HG03280 (cell line): ENCODE results near the gene THSD4.

Experiments
- ATAC-seq: cut with Tn5 transposase; IDR thresholded peaks from one replicate; pipeline ENCODE4 v1.9.1; 2021; ENCODE audit warnings: mild to moderate bottlenecking, moderate library complexity; ENCODE audit not compliant: unreplicated experiment

Gene THSD4

DNA sequence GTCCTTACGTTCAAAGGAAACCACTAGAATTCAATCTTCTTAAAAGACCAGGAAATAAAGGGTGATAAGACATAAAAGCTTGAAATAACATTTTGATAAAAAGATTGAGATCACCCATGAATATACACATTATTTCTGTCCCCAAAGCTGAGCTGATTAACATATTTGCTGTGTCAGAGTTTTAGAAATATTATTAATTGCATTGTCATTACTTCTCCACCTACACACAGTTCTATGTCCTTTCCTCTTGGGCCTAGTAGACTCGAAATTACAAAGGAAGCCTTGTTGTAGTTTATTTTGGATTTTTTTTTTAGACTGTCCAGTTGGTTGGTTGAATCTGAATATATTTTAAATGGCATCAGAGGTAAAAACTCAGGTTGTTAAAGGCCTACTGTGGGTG is 614.0 kb downstream of the THSD4 start:
- no peak for ATAC-seq

DNA sequence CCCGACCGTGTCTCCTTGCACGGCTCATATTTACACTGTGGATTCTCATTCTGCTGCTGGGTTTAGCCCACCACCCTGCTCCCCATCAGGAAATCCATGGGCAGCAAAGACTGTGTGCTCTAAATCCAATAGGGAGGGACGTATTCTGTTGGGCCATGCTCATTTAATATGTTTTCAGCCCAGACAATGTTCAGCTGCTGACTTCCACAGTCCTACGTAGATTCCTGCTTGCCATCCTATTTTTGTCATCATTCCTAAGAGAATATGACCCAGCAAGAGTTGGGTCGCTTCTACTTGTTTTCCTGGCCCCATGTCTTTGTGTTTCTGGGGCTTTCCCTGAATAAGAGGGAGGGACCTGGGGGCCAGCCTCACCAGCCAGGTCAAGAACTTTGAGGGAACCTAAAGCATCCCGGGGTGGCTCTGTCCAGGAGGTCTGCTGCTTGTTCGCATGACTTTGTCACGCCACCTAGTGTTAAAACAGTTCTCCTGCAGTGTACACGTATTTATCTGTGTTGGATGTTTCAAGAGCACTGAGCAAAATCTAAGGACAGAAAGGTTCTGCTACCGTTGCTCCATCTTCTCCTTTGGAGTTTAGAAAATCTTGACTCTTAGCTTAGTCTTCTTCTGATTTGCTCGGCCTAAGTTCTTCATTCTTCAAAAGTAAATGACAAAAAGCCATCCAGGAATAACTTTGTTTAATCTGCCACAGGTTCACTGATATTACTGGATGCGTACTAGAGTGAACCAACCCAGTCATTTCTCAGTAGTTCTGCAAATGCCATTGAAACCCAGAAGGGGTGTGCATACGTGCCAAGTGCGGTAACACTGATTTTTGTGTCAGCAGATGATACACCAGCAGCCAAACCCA is 615.2 kb downstream of the THSD4 start:
- no peak for ATAC-seq

DNA sequence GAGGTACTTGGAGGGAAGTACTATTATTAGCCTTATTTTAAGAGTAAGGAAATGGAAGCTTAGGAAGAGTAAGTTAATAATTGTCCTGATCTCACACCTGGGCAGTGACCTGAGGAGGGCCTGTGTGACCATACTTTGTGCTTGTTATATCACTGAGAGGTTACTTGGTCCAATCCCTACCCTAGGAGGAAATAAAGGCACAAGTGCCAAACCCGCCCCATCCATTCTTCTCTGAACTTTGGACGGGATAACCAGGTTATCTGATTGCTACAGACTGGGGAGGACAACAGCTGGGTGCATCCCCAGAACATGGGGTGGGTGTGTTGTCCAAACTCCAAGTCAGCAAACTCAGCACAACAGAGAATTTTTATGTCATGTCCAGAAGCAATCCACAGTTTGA is 617.4 kb downstream of the THSD4 start:
- ATAC-seq, result no peak

DNA sequence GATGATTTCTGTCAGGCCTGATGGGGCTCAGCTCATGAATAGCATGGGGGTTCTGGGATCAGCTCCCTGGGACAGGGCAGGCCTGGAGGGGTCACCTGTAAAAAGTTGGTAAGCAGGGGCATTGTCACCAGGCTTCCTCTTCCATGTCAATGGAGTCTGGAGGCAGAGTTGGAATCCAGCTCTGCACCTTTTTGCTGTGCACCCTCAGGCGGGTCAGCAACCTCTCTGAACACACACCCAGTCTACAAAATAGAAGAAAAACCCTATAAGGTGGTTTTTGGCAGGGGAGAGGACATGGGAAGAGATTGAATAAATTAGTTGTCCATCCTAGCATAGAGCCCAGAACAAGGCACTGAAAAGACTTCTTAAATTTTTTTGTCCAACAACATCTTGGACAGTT is 617.9 kb downstream of the THSD4 start:
- ATAC-seq, result no peak

DNA sequence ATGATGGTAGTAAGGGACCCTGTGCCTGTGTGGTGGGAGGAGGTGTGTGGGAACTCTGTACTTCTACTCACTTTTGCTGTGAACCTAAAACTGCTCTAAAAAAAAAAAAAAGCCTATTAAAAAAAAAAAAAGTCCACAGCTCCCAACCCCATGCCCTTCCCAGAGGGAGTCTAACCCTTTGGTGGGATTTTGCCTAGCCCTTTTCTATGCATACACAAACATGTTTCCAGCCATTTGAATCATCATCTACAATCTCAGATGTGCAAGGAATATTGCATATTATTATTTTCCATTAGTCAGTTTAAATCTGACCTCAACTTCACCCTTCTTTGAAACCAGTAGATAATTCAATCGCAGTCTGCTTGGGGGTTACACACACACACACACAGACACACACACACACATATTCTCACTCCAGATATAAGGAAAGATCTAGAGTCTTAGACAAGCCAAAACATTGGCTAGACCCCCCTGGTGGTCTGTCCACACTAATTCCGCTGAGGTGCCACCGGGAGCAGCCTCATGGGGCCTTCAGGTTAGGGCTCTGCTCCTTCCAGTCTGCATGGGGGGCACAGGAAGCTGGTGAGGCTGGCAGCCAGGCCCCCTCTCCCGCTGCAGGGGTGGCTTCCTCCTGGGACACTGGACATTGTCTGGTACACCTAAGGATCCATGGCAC is 619.6 kb downstream of the THSD4 start:
- no peak for ATAC-seq

DNA sequence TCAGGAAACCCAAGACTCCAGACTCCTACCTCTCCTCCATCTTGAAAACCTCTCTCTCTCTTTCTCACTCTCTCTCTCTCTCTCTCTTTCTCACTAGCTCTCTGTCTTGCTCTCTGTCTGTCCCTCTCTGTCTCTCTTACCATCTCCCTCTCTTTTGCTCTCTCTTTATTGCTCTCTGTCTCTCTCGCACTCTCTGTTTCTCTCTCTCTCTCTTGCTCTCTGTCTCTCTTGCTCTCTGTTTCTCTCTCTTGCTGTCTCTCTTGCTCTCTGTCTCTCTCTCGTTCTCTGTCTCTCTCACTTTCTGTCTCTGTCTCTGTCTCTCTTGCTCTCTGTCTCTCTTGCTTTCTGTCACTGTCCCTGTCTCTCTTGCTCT is 620.1 kb downstream of the THSD4 start:
- ATAC-seq, result no peak

DNA sequence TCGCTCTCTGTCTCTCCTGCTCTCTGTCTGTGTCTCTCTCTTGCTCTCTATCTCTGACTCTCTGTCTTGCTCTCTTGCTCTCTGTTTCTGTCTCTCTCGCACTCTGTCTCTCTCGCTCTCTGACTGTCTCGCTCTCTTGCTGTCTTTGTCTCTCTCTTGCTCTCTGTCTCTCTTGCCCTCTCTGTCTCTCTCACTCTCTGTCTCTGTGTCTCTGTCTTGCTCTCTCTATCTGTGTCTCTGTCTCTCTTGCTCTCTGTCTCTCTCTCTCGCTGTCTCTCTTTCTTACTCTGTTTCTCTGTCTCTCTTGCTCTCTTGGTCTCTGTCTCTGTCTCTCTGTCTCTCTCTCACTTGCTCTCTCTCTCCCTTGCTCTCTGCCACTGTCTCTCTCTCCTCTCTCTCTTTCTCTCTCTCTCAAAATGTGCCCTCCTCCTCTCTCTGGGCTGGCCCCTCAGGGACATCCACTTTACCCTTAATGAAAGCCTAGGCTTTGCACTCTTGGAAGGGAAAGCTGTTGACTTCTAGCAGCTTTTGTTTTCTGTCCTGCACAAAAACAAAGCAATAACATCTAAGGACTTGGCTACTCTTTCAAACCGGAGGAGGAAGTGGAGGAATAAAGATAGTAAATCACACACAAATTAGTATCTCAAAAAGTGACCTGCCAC is 621.1 kb downstream of the THSD4 start:
- no peak for ATAC-seq

DNA sequence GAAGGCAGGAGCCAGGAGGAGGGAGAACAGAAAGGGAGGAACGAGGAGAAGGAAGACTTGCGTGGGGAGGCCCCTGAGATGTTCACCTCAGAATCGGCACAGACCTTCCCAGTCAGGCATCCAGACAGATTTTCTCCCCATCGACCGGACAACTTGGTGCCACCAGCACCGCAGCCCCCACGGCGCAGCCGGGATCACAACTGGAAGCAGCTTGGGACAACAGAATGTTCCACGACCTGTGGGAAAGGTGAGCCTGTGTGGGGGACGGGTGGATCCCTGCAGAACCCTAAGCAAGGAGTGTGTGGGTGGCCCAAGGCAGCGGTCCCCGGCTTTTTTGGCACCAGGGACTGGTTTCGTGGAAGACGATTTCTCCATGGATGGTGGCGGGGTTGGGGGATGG is 622.5 kb downstream of the THSD4 start:
- no peak for ATAC-seq

DNA sequence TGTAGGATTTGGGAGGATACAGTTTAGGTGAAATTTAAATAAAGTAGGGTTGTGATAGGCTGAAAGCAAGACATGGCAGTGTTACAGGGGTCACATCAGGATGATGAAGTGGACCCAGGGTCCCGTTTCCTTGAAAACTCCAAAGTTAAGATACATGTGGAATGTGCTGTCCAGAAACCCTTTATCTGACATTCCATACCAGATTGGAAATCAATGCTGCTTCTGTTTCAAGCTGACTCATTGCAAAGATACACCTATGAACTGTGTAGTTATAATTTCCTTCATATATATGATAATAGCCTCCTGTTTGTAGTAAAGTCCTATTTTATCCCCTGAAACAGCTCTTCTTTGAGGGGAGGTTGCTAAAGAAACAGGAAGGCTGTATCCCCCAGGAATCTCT is 624.1 kb downstream of the THSD4 start:
- ATAC-seq, result no peak

DNA sequence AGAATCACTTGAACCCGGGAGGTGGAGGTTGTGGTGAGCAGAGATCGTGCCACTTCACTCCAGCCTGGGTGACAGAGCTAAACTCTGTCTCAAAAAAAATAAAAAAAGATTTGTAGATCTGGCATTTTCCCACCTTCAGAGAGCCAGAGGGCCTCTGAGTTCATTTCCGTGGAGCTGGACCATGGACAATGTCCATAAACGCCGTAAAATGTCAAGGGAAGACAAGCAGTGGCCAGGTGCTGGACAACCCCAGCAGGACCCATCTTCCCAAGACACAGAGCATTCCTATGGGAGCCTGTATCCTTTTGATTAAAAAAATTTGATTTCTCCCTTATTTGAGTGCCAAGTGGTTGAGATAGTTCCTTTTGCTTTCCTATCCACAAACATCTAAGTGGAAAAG is 627.7 kb downstream of the THSD4 start:
- no peak for ATAC-seq

DNA sequence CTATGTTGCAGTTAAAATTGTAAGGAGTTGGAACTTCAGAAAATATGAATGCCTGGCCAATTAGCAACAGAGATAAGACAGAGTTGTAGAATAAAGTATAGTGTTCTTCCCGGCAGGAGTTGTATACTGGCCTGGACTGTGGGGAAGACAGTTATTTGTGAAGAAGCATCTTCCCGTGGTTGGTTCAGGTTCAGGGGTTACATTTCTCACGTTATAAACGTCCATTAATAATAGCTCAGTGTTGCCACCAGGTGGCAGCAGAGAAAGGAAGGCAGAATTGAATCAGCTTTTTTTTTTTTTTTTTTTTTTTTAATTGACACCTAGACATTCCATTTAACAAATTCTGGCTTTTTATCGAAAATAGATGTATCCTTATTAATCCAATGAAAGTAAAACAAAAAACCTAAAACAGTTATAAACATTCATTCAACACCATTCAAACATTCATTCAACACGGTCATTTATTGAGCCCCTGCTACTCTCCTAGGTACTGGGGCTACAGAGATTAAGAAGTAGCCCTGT is 628.7 kb downstream of the THSD4 start:
- ATAC-seq, result no peak

DNA sequence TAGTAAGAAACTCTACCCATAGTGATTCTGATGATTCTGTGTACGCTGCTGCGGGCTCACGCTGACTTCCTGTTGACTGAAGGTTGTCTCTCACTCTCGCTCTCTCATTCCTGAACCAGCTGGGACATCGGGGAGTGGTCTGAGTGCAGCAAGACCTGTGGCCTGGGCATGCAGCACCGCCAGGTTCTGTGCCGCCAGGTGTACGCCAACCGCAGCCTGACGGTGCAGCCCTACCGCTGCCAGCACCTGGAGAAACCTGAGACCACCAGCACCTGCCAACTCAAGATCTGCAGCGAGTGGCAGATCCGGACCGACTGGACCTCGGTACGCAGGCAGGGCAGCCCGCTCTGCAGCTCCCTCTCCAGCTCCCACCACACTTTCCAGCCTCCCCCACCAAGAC is 631.4 kb downstream of the THSD4 start:
- ATAC-seq, result no peak

DNA sequence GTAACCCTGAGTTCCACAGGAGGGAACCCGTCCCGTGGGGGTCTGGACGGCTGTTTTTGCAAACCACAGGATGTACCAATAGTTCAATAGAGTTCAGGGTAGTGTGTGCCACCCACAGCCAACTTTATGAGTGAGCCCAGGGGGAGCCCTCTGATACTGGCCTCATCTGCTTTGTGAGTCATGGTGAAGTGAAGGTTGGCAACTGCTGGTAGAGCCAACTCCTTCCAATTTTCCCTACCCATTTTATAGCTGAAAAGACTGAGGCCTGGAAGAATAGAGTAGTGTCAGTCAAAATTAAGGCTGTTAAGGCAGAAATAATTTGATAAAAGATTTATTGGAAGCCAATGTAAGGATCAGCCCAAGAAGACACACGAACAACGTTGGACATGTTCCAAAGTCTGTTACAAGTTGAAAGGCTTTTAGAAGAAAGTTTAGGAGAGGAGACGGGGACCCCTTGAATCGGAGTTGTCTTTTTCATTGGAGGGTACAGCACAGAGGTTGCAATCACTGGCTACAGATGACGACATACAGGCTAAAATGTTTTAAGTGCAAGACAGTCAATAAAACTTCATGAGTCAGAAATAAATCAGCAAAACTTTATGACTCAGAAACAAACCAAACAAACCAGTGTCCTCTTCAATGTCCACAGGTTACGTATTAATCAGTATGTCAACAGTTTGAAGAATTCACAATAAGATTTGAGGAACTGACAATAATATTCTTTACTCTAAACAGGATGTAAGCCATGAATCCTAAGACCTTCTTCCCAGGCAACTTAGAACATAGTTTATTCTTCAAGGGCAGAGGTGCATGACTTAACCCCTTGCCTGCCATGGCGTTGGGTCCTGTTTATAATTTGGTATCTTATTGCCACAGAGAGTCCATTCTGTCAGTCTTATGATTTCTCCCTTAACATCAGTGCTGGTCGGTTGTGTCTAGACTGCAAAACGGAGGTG is 632.1 kb downstream of the THSD4 start:
- ATAC-seq, result no peak

DNA sequence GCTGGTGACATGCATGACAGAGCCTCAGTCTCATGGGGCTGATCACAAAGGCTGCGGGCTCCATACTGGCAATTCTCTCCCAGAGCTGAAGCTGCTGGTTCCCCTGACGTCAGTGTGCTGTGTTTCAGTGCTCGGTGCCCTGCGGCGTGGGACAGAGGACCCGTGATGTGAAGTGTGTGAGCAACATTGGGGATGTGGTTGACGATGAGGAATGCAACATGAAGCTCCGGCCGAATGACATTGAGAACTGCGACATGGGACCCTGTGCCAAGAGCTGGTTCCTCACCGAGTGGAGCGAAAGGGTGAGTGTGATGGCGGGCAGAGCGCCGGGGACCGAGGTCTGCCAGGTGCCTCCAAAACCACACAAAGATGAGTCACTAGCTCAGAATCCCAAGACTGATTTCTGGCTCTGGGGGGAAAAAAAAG is 633.0 kb downstream of the THSD4 start:
- no peak for ATAC-seq

DNA sequence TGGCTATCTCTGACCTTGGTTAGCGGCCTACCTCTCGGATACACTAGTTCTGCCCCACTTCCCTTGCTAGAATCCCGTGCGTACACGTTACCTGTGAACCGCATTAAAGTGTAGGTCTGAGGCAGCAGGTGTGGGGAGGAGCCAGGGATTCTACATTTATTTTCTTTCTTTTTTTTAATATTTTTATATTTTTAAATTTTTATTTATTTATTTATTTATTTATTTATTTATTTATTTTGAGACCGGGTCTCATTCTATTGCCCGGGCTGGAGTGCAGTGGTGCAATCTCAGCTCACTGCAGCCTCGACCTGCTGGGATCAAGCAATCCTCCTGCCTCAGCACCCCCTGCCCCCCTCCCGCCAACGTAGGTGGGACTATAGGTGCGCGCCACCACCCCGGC is 634.2 kb downstream of the THSD4 start:
- no peak for ATAC-seq

DNA sequence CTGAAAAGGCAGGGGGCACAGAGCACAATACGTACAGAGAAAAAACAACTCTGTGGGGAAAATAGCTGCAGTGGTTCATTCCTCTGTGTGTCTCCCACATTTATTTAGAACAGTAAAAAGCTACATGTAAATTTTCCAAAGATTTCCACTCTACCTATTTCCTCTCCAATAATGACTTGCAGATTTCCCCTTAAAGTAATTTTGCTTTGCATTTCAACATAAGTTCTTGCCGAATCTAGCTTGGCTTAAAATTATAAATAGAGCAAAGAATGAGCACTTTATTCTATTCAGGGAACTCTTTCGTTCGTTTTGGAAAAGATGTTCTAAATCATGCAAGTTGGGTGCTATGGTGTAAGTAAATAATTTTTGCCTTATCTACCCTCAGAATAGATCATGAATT is 636.9 kb downstream of the THSD4 start:
- no peak for ATAC-seq

DNA sequence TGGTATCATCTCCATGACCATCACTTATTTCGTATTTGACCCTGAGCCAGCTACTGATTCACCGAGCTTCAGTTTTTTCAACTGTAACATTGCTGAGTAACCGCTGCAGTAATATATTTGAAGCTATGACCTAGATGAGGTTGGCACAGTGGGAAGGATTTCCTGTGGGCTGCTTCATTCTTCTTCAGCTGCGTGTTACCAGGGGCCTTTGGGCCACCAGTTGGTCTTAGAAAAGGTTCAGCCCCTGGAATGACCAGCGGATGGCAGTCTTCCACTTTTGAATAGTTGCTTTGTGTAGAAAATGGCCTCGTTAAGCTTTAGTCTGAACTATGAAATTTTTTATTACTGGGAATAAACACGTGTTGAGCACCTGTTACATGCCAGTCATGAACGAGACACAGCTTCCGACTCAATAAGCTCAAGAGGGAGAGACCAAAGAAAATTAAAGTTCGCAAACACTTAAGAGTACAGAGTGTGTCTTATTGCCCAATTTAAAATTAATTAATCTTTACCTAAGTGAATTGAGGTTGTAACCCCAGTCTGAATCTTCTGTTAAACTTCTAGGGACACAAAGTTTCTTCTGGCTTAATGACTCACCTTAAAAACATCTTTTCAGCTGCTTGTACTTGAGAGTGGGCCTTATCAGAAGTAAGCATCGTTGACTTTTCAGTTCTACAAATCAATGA is 637.5 kb downstream of the THSD4 start:
- no peak for ATAC-seq

DNA sequence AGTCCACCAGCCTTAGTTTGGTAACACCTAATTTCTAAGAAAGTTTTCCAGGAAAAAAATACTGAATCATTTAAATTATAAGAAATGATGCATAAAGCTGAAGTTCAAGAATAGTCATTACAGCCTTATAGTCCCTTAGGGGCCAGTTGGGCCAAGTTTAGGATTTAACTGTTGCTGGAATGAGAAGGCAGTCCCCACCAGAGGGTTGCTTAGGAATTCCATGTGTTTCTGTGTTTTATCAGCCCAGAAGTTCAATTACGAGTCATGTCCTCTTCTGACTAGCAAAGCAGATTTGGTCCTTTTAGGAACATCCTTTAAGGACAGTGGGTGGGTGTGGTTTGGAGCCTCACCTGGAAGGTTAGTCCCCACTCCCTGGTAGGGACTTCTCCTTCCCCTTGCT is 638.1 kb downstream of the THSD4 start:
- ATAC-seq, result no peak

DNA sequence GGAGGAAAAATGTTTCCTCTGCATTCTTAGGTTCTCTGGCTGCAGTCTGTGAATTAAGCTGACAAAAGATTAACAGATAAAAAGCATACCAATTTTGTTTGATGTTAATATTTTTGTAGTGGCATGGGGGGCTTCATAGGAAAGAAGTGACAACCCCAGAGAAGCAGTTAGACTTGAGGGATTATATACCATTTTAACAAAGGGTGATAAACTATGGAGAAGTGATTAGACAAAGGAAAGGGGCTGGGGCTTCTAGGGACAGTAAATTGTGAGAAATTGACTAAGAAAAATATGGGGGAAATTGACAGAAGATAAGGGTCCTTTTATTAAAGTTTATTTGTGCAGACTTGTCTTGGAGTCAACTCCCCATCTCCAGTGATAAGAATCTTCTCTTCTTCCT is 639.4 kb downstream of the THSD4 start:
- no peak for ATAC-seq
